Head of caudate nucleus (tissue), 42 donors: Measurements from ENCODE around the gene PPM1H.
"Not testable (repeated sequence)": the region's sequence is repeated elsewhere in the genome, so short reads cannot be mapped to it uniquely, and the experiment has no call there.

Source experiments
- DNase-seq, 42 donors: peaks; one replicate each; pipeline versions ENCODE4 v3.0.0 to v3.0.0-alpha.2; 2020 to 2021; ENCODE audit warnings: mixed read lengths in 7 of 42
- intact Hi-C: fragments of 100-400 bp; cut with DNase I; formaldehyde crosslinking; loops from one replicate; pipeline ENCODE4 v1.15.0; 2022

The PPM1H gene

DNA sequence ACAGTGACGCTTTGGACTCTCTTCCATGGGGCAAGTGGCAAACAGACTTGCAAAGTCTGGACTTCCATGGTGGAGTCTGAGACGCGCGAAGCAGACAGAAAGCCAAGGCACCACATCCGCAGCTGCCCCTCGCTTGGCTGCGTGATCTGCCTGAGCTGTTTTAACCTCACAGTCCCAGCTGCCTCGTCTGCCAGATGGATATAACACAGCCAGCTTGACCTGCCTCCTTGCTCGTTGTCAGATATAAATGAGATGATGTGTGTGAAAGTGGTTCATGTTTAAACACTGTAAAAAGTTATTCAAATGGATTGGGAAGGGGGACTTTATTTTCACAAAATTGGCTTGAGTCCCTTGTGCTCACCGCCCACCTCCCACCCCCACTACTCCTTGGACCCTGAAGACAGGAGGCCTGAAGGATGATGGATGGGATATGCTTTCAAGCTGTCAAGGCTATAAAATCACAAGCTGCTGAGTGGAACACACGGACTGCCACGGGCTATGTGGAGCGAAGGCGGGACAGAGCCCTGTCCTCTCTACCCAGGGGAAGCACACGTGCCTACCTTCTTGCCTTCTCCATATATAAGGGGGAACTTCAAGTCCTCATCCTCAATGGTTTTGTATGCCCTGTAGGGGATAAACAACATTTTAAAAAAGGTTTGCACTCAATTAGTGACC lies 241.4 kb downstream of the PPM1H start:
- intact Hi-C loops = no loop called here
- peak in 1 of 42 donors; percentile 29 for DNase-seq

DNA sequence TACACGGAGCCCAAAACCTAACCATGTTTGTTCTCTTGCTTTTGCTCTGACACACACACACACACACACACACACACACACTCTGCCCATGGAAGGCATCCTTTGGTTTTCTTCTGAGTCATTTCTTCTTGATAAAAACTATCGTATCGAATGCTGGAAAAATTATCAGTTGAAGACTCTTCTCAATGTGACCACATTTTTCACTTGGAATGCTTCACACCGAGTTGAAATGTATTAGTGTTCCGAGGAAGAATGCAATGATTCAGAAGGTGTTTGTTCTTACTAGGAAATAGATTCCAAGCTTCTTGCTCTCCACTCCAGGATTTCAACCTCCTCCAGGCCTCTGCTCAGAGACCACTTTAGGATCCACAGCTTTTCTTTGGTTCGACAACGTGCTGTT lies 242.1 kb downstream of the PPM1H start:
- intact Hi-C loops = no loop called here

GRCh38 chr12:62691309-62691708 lies 243.6 kb downstream of the PPM1H start:
- intact Hi-C loops = no loop called here
- no peak for DNase-seq

More for the DNA sequence above, 242.1 kb downstream of the PPM1H start:
- no peak for DNase-seq

DNA sequence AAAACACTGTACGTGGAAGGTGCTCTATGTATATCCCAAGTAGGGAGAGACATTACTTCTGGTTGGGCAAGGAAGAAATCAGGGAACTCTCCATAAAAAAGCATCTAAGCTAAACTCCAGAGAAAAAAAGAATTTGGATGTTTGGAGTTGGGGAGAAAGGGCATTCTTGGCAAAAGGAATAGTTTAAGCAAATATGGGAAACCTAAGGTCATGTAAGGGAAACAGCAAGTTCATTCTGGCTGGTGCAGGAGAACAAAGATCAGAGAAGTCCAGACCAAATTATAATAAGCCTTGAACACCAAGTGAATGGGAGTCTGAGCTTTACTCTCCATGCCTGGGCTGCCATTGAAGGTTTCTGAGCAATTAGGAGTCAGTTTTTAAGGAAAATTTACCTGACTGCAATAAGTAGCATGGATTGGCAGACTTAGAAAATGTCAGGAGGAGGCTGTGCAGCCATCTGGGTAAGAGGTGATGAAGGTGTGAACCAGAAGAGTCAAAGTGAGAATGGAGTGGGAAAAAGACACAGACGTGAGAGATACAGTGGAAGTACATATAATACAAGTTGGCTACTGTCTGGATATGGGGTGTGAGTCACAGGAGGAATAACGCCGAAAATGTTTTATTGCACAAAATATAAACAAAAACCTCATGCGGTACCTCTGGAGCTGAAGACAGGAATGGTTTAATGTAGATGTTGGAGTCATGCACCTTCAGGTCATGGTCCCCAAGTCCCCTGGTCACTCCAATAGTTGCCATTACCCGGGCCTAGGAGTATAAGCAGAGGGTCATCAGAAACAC lies 245.7 kb downstream of the PPM1H start:
- no peak for DNase-seq
- intact Hi-C loops = no loop called here

- intact Hi-C loops = no loop called here
- no peak for DNase-seq
These were observed 248.0 kb downstream of the PPM1H start for GRCh38 chr12:62686938-62687337.

DNA sequence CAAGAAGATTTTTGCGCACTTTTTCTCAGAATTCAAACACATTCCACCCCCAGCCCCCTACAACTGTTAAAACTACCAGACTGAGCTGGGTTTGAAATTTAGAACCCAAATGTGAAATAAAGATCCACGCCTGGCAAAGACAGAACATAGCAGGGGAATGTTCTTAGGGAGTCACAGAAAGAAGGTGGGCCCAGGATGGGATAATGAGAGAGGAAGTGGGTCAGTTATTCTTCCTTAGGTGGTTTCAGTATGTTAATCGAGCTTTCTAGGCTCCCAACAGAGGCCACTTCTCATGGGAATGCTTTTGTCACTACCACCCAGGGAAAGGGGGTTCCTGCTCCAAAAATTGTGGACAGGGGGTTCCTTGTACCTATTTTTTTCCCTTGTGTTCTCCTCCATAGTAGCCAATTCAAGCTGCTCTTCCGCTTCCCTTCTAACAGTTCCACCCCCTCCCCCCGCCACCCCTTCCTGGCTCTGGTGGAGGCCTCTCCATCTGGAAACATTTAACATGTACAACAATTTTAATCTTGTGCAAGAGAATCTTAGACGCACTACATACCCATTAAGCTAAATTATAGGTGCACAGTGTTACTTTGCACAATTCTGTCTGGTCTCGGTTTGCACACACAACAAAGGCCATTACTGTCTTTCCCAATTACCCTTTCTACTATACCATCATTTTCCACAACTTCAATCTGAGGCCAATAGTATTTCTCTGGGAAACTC lies 250.2 kb downstream of the PPM1H start:
- intact Hi-C loops = no loop called here
- DNase-seq = no peak

DNA sequence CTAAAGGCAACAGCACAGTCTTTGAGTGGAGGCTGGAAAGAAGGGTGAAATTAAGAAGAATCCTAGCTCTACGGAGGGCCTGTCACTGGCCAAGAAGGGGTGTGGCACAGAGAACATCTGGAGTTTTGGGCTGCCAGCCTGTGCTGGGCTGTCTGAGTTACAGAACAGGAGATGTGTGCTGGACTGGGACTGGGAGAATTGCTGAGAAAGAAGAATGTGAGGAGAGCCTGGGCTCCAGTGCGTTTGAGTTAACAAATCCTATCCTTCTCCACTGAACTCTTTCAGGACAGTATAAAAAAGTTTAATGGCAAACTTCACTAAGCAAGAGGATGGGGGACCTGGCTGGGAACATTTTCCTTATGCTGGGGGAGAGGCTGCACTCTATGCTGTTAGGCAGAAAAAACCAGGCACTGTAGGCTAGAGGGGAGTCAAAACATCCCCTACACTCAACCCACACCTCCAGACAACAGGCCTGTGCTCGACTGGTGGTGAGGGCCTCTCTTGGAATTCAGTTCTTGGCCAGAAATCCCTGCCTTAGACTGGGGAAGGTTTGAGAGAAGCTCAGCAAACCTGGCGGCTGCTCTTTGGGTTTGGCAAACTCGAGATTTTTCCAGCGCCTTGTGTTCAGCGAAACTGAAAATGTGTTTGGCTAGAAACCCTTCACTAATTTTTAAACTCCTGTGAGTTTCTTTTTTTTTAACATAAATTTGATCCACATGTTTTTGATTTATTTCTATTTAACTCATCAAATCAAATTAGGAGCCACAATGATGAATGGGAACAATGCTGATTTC lies 251.0 kb downstream of the PPM1H start:
- intact Hi-C loops = no loop called here
- peak in 24 of 42 donors; percentile 4 to 60 (median 28) for DNase-seq

- DNase-seq = no peak
- intact Hi-C loops = no loop called here
These were observed 253.6 kb downstream of the PPM1H start for GRCh38 chr12:62681306-62681705.

GRCh38 chr12:62679608-62680007 lies 255.3 kb downstream of the PPM1H start:
- intact Hi-C loops = no loop called here
- no peak for DNase-seq

DNA sequence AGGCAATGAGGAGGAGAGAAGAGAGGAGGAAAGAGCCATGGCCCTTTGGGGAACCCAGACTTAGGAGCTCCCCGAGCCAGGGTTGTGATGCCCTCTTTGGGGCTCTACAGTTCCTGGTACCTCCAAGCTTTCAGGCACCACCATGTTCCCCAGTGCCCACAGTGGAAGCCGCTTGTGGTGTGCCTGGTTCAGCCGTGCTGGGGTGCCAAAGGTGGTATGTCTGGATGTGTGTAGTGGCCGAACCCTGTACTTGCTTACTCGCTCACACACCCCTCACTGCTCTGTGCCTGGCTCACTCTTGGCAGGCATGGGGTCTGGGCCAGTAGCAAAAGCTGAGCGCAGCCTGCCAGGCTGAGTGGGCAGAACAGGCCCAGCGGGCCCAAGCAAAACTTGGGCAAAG lies 257.6 kb downstream of the PPM1H start:
- no peak for DNase-seq
- intact Hi-C loops = no loop called here

- intact Hi-C loops = no loop called here
- no peak for DNase-seq
These were observed 258.2 kb downstream of the PPM1H start for GRCh38 chr12:62676521-62677307.

GRCh38 chr12:62673028-62673815 lies 261.7 kb downstream of the PPM1H start:
- intact Hi-C loops = no loop called here
- DNase-seq = no peak

GRCh38 chr12:62670986-62671720 lies 263.8 kb downstream of the PPM1H start:
- intact Hi-C loops = no loop called here
- no peak for DNase-seq

GRCh38 chr12:62668782-62669181 lies 266.2 kb downstream of the PPM1H start:
- intact Hi-C loops = no loop called here
- no peak for DNase-seq

GRCh38 chr12:62664951-62665350 lies 270.0 kb downstream of the PPM1H start:
- DNase-seq, intact Hi-C loops: not testable (repeated sequence)

DNA sequence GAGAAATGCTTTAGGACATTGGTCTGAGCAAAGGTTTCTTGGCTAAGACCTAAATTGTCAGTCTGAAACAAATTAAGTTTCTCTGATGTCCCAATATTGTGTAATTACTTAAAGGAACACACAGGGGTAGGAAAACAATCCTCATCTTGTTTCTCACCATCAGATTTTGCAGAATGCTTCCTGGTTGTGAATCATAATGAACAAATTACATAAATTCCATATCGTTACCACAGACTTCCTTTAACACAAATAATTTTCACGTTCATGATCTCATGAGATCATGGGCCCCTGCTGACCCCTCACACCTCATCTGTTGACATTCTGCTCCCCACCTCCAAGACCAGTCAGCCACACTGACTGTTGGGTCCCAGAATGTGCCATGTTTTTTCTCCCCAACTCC lies 274.2 kb downstream of the PPM1H start:
- no peak for DNase-seq
- intact Hi-C loops = no loop called here
